Ovary (tissue), 3 donors: Measurements from ENCODE around the gene SPP1.

Source experiments
- CTCF ChIP-seq, 3 donors: fragments of 450-650 bp in 2 of 3; fragments of 200-600 bp in 1 of 3; IDR thresholded peaks; one replicate each; pipeline versions ENCODE4 v1.5.1 to v1.8.0; 2016 to 2022; ENCODE audit warnings: antibody characterized with exemption in 3 of 3, mild to moderate bottlenecking in 1 of 3
- EP300 ChIP-seq: sonication (generic); formaldehyde crosslinking; IDR thresholded peaks from one replicate; pipeline ENCODE4 v1.6.1; 2017; ENCODE audit warnings: antibody characterized with exemption
- donor health status: DM: no; HTN: no; CAD: no.

- no peak for TF ChIP-seq CTCF (IDR thresholded peaks at IDR 0.05)
- TF ChIP-seq EP300 = no peak
These were observed 8.3 kb upstream of the SPP1 start for GRCh38 chr4:87967193-87967592.
